K562 (cell line): Measurements from ENCODE around the gene TPD52L2. TPM values are rescaled to one million over a fixed set of nuclear protein-coding genes. Genes with fewer than 3 reads are reported as not detected.
A peak's percentile ranks its signal among the peaks of the same experiment; 100 is the strongest.

Experiments used
- ATAC-seq: fragments of 200-7000 bp; cut with Tn5 transposase; 3 replicates; pipeline ENCODE4 v1.9.1; 2020; ENCODE audit warnings: moderate library complexity
- BruUV-seq: library from RNA; stranded (reverse); fragments of 400-500 nt; replicated peaks from 2 replicates; lab custom pipeline; 2021; lab: Mats Ljungman, UMichigan
- CTCF ChIA-PET: fragments of 300-600 bp; formaldehyde crosslinking; extraction: SDS; loops from one replicate; lab custom pipeline; 2021; ENCODE audit warnings: low intra/inter-chr PET ratio; lab: Yijun Ruan, JAX
- POLR2A ChIA-PET: fragments of 300-600, 350-650 bp; sonication (Branson Sonifier 250); formaldehyde crosslinking; extraction: SDS; loops from one replicate; lab custom pipeline; 2021; ENCODE audit warnings: antibody characterized with exemption, inconsistent platforms; lab: Yijun Ruan, JAX
- DNase-seq, 4 experiments: peaks; one replicate each; pipeline versions ENCODE4 v3.0.0 to v3.0.0-alpha.2; 2011 to 2018; ENCODE audit warnings: low spot score in 3 of 4, mixed read lengths in 3 of 4; ENCODE audit errors: extremely low read depth in 1 of 4
- FAIRE-seq: peaks from 2 replicates; lab custom pipeline; 2011; peaks lifted over from hg19 to GRCh38; lab: Jason Lieb, UNC
- H2AFZ ChIP-seq: 2 replicates; pipeline ENCODE4 v1.6.0; 2011; ENCODE audit warnings: low read depth, low read length, control low read depth, inconsistent platforms
- H3K27ac ChIP-seq: fragments of 200-600 bp; 3 replicates; pipeline ENCODE4 v1.8.0; 2011; ENCODE audit warnings: low read depth, mild to moderate bottlenecking, control low read depth, inconsistent platforms, low read length, moderate library complexity, mixed read lengths; ENCODE audit errors: extremely low read depth
- H3K27me3 ChIP-seq, 2 experiments: fragments of 300-600 bp in 1 of 2; 2 replicates in 1 of 2; 3 replicates in 1 of 2; pipeline versions ENCODE4 v1.6.0 to v1.8.0; 2011; ENCODE audit warnings: inconsistent platforms in 2 of 2, low read length in 2 of 2, mild to moderate bottlenecking in 1 of 2, mixed read lengths in 1 of 2, moderate library complexity in 1 of 2; ENCODE audit not compliant: control insufficient read depth in 2 of 2, insufficient read depth in 2 of 2
- H3K36me3 ChIP-seq: fragments of 300-600 bp; 3 replicates; pipeline ENCODE4 v1.8.0; 2011; ENCODE audit warnings: mild to moderate bottlenecking, low read length, inconsistent platforms; ENCODE audit not compliant: control insufficient read depth, insufficient read depth
- H3K4me1 ChIP-seq, 2 experiments: fragments of 200-600 bp in 1 of 2; replicated peaks in 1 of 2; 2 replicates in 1 of 2; 3 replicates in 1 of 2; pipeline versions ENCODE4 v1.5.1 to v1.8.0; 2011; ENCODE audit warnings: inconsistent platforms in 2 of 2, low read length in 2 of 2, mild to moderate bottlenecking in 1 of 2, mixed read lengths in 1 of 2, moderate library complexity in 1 of 2; ENCODE audit not compliant: control insufficient read depth in 2 of 2, insufficient read depth in 2 of 2
- H3K4me2 ChIP-seq: 2 replicates; pipeline ENCODE4 v1.6.1; 2011; ENCODE audit warnings: low read length, control low read depth, inconsistent platforms, mixed read lengths; ENCODE audit not compliant: insufficient read depth
- H3K4me3 ChIP-seq: fragments of 200-600 bp; sonication (generic), shearing (Covaris generic); 2 replicates; pipeline ENCODE4 v1.5.1; 2016; ENCODE audit warnings: control low read depth, inconsistent platforms
- H3K79me2 ChIP-seq: fragments of 200-600 bp; 3 replicates; pipeline ENCODE4 v1.8.0; 2011; ENCODE audit warnings: low read length, inconsistent platforms; ENCODE audit not compliant: control insufficient read depth, insufficient read depth
- H3K9ac ChIP-seq, 2 experiments: 2 replicates each; pipeline versions ENCODE4 v1.6.0 to v1.6.1; 2011; ENCODE audit warnings: low read depth in 2 of 2, low read length in 2 of 2, control low read depth in 1 of 2, inconsistent platforms in 1 of 2, mild to moderate bottlenecking in 1 of 2, mixed read lengths in 1 of 2; ENCODE audit not compliant: insufficient read depth in 1 of 2
- H3K9me1 ChIP-seq: one replicate; pipeline ENCODE4 v1.6.0; 2011; ENCODE audit warnings: inconsistent platforms, mild to moderate bottlenecking, low read length, moderate library complexity; ENCODE audit not compliant: control insufficient read depth, insufficient read depth
- H3K9me3 ChIP-seq: replicated peaks from 2 replicates; pipeline ENCODE4 v1.5.1; 2011; ENCODE audit warnings: low read depth, low read length, inconsistent platforms; ENCODE audit not compliant: control insufficient read depth, insufficient read depth
- H4K20me1 ChIP-seq: replicated peaks from 2 replicates; pipeline ENCODE4 v1.6.1; 2011; ENCODE audit warnings: low read length, inconsistent platforms, mixed read lengths; ENCODE audit not compliant: control insufficient read depth, insufficient read depth
- FOXO4 ChIP-seq: fragments of 450-650 bp; formaldehyde crosslinking; IDR thresholded peaks from 2 replicates; pipeline ENCODE4 v1.4.0; 2020; ENCODE audit warnings: mild to moderate bottlenecking, moderate library complexity
- HMG20A ChIP-seq: fragments of 450-650 bp; formaldehyde crosslinking; conservative IDR thresholded peaks from 2 replicates; pipeline ENCODE4 v1.4.0; 2020; ENCODE audit warnings: mild to moderate bottlenecking, mixed read lengths
- ILF3 ChIP-seq: fragments of 450-650 bp; IDR thresholded peaks from 2 replicates; pipeline ENCODE4 v1.6.1; 2018; ENCODE audit warnings: antibody characterized with exemption, mild to moderate bottlenecking, moderate library complexity, borderline replicate concordance
- LARP7 ChIP-seq: fragments of 450-650 bp; IDR thresholded peaks from 2 replicates; pipeline ENCODE4 v1.6.1; 2016
- SRSF7 ChIP-seq: fragments of 200-400 bp; formaldehyde crosslinking; optimal IDR thresholded peaks from 2 replicates; pipeline ENCODE3; 2017; ENCODE audit warnings: mild to moderate bottlenecking, low read depth, low read length
- STAT5A ChIP-seq: IDR thresholded peaks from 2 replicates; pipeline ENCODE4 v1.6.1; 2012; ENCODE audit warnings: low read length, inconsistent platforms, borderline replicate concordance
- TCF7L2 ChIP-seq: fragments of 150-350 bp; IDR thresholded peaks from 2 replicates; pipeline ENCODE4 v1.6.1; 2016; ENCODE audit warnings: low read depth, mild to moderate bottlenecking, low read length, moderate library complexity
- ZBED1 ChIP-seq: IDR thresholded peaks from 2 replicates; pipeline ENCODE4 v1.6.1; 2014
- ZNF140 ChIP-seq: fragments of 250-450 bp; sonication (Bioruptor Pico); IDR thresholded peaks from 2 replicates; pipeline ENCODE4 v1.8.0; 2021; ENCODE audit warnings: moderate library complexity, mild to moderate bottlenecking, inconsistent platforms
- ZNF561 ChIP-seq: fragments of 450-650 bp; formaldehyde crosslinking; conservative IDR thresholded peaks from 2 replicates; pipeline ENCODE4 v1.4.0; 2020; ENCODE audit warnings: mild to moderate bottlenecking, moderate library complexity
- WGBS: fragments of 100-300 bp; shearing (Covaris generic); methylation state at CpG from one replicate; pipeline ENCODE4 v1.1.6; 2016; ENCODE audit warnings: low coverage, mixed read lengths; ENCODE audit not compliant: insufficient coverage; ENCODE audit errors: missing lambda C conversion rate; 5-methylcytosine and 5-hydroxymethylcytosine counted together
- in situ Hi-C: fragments of 300-500 bp; cut with MboI; formaldehyde crosslinking; loops from 4 replicates; pipeline ENCODE4 v1.15.0; 2018; ENCODE audit warnings: inconsistent platforms, mixed read lengths
- intact Hi-C: fragments of 100-400 bp; cut with micrococcal nuclease; formaldehyde crosslinking; loops from 2 replicates; pipeline ENCODE4 v1.14.2; 2022
- polyA plus RNA-seq, 8 experiments: library from polyadenylated mRNA; depleted of rRNA in 4 of 8; stranded (reverse) in 5 of 8; unstranded in 3 of 8; fragments of >200 nt; fragmentation: Nextera tagmentation in 2 of 8; fragmentation: Illumina TruSeq in 1 of 8; extraction: Ambion mirVana in 2 of 8; extraction: Trizol in 1 of 8; gene quantifications; 2 replicates each; pipeline versions ENCODE4 v1.2.1 to v1.2.3, GENCODE V29; 2011 to 2014; ENCODE audit warnings: inconsistent platforms in 1 of 8, missing spikeins in 1 of 8
- total RNA-seq, 7 experiments: library from RNA; depleted of rRNA in 6 of 7; stranded (reverse); fragments of >200 nt in 6 of 7; fragmentation: Illumina TruSeq in 2 of 7; extraction: Trizol in 2 of 7; gene quantifications; 2 replicates each; pipeline versions ENCODE4 v1.2.1 to v1.2.3, GENCODE V29; 2011 to 2021; ENCODE audit warnings: low replicate concordance in 1 of 7
- TF ChIP-seq, protein P1 (sequence below): fragments of 250-450 bp; sonication (Bioruptor Pico); IDR thresholded peaks from 2 replicates; pipeline ENCODE4 v1.8.0; 2022; ENCODE audit warnings: moderate library complexity, mild to moderate bottlenecking, inconsistent platforms
- TF ChIP-seq, protein P2 (sequence below): fragments of 250-450 bp; sonication (Bioruptor Pico); IDR thresholded peaks from 2 replicates; pipeline ENCODE4 v1.6.1; 2021; ENCODE audit warnings: mild to moderate bottlenecking

Gene TPD52L2
- total and polyA plus RNA-seq, 9 of the 15 experiments (the other 6 are each of a cell fraction or from before 2014, with no cell fraction given), result 1.9 to 117 (median 74.6) TPM

DNA sequence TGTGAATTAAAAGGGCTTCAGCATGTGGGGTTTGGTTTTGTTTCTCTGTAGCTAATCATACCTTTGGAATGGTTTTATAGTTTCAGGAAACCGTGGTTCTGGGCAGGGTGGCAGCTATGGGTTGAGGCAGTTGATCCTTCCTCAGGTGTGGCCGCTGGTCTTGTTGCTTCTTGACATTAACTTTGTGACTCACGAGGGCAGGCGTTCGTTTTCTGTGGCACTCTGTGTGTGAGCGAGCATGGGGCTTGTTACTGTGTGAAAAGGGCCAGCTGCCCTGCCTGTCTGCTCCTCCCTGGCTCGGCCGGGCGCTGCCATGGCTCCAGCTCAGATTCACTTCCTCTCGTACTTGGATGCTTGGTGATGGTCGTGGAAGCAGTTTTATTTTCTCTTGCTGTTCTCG is 46.1 kb downstream of the TPD52L2 start:
- Histone ChIP-seq H3K36me3 (peaks cover 21% of the 10 kb centered on the region; the same call in 2 of the 3 replicates), H3K9me3 (peaks cover 3% of the 10 kb centered on the region; the same call in 1 of the 2 replicates), H3K9ac (peak overlapping the region in 1 of 2 experiments; percentile 84; a peak in 2 of 4 replicates), H3K27ac (no peak overlapping the region), H3K27me3 (no peaks in the 10 kb centered on the region), H3K4me1 (peaks cover 0 to 18% of the 10 kb centered on the region in 2 experiments; a peak in 2 of 5 replicates), H3K4me3 (no peak overlapping the region), H3K79me2 (peaks cover 92% of the 10 kb centered on the region), H4K20me1 (no peaks in the 10 kb centered on the region), H3K9me1 (no peaks in the 10 kb centered on the region), H2AFZ (no peak overlapping the region), H3K4me2 (no peak overlapping the region)
- WGBS, result 86% methylated on average over 12 of the region's 12 CpGs
- intact Hi-C loops (no loop called here), in situ Hi-C loops (no loop called here)
- POLR2A ChIA-PET, result no interaction called here
- DNase-seq (no peak), FAIRE-seq (no peak), ATAC-seq (no peak)
- TF ChIP-seq, protein P1, sequence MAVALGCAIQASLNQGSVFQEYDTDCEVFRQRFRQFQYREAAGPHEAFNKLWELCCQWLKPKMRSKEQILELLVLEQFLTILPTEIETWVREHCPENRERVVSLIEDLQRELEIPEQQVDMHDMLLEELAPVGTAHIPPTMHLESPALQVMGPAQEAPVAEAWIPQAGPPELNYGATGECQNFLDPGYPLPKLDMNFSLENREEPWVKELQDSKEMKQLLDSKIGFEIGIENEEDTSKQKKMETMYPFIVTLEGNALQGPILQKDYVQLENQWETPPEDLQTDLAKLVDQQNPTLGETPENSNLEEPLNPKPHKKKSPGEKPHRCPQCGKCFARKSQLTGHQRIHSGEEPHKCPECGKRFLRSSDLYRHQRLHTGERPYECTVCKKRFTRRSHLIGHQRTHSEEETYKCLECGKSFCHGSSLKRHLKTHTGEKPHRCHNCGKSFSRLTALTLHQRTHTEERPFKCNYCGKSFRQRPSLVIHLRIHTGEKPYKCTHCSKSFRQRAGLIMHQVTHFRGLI (CRISPR knock-in tag), result no peak
- TF ChIP-seq ZNF561 (CRISPR knock-in tag) (no peak), HMG20A (CRISPR knock-in tag) (no peak), ILF3 (no peak), LARP7 (no peak), STAT5A (no peak), TCF7L2 (no peak), FOXO4 (CRISPR knock-in tag) (no peak), SRSF7 (no peak), ZNF140 (CRISPR knock-in tag) (no peak), ZBED1 (no peak)
- TF ChIP-seq, protein P2, sequence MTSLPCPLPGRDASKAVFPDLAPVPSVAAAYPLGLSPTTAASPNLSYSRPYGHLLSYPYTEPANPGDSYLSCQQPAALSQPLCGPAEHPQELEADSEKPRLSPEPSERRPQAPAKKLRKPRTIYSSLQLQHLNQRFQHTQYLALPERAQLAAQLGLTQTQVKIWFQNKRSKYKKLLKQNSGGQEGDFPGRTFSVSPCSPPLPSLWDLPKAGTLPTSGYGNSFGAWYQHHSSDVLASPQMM, result no peak
- CTCF ChIA-PET, result no interaction called here
- BruUV-seq, result no TSS peak
